ENCODE data around the gene ARHGEF18. TPM values are rescaled to one million over a fixed set of nuclear protein-coding genes. Genes with fewer than 3 reads are reported as not detected.

The ARHGEF18 gene
- total RNA-seq, 1 experiment from 2014 or later, result 77.4 TPM

- no peak overlapping the region for H2AFZ ChIP-seq
- H3K4me3 ChIP-seq, result no peak overlapping the region
- DNase-seq, result no peak
- no peaks in the 10 kb centered on the region for H3K9me2 ChIP-seq (ENCODE audit: insufficient read depth)
- no peaks in the 10 kb centered on the region; the same call in 1 of the 2 replicates for H4K20me1 ChIP-seq (ENCODE audit: insufficient read depth)
- BruUV-seq (replicated peaks), result no TSS peak
- no peaks in the 10 kb centered on the region for H3K79me2 ChIP-seq (ENCODE audit: low read depth)
- H3K9me3 ChIP-seq (ENCODE audit: insufficient read depth, low read depth), result no peaks in the 10 kb centered on the region
- no peak overlapping the region for H3K27ac ChIP-seq
- no peaks in the 10 kb centered on the region for H3K27me3 ChIP-seq (ENCODE audit: insufficient read depth, low read depth)
- H3K36me3 ChIP-seq (ENCODE audit: low read depth), result no peaks in the 10 kb centered on the region
- no peak overlapping the region for H3K4me2 ChIP-seq
- ChIA-PET POLR2A (ENCODE audit: unreplicated experiment) (no interaction called here), CTCF (interaction anchor here (0.6 kb wide), 1 partner anchor 98 kb away, joined by 5 read pairs; no protein-coding TSS in a partner anchor)
- TF ChIP-seq EZH2 (IDR thresholded peaks at IDR 0.05; ENCODE audit: low read depth), result no peak
- no peak for TF ChIP-seq CTCF (conservative IDR thresholded peaks at IDR 0.05)
- H3F3A ChIP-seq (ENCODE audit: insufficient read depth, low read depth), result peaks cover 11% of the 10 kb centered on the region
- intact Hi-C loops (cut with micrococcal nuclease; ENCODE audit: unreplicated experiment), result no loop called here
- H3K4me1 ChIP-seq (replicated peaks; ENCODE audit: insufficient read depth), result peaks cover 17% of the 10 kb centered on the region
Observed at GRCh38 chr19:7385062-7385461, 36.3 kb downstream of the ARHGEF18 start.

- ChIA-PET CTCF (interaction anchor here (0.7 kb wide), 1 partner anchor 77 kb away, joined by 5 read pairs; no protein-coding TSS in a partner anchor), POLR2A (ENCODE audit: unreplicated experiment) (interaction anchor here (0.6 kb wide), 1 partner anchor 243 kb away, joined by 15 read pairs; the partner anchor contains the start of genes PET100 and XAB2)
- H3K27ac ChIP-seq, result no peak overlapping the region
- H3K27me3 ChIP-seq (ENCODE audit: insufficient read depth, low read depth), result no peaks in the 10 kb centered on the region
- no TSS peak for BruUV-seq (replicated peaks)
- no peaks in the 10 kb centered on the region for H3K9me2 ChIP-seq (ENCODE audit: insufficient read depth)
- H3K4me3 ChIP-seq, result no peak overlapping the region
- no peaks in the 10 kb centered on the region for H3K9me3 ChIP-seq (ENCODE audit: insufficient read depth, low read depth)
- TF ChIP-seq EZH2 (IDR thresholded peaks at IDR 0.05; ENCODE audit: low read depth) (no peak), CTCF (conservative IDR thresholded peaks at IDR 0.05) (peak; percentile 47)
- no peaks in the 10 kb centered on the region; the same call in 1 of the 2 replicates for H4K20me1 ChIP-seq (ENCODE audit: insufficient read depth)
- no peak overlapping the region for H2AFZ ChIP-seq
- H3F3A ChIP-seq (ENCODE audit: insufficient read depth, low read depth), result peaks cover 23% of the 10 kb centered on the region
- H3K4me2 ChIP-seq, result peak overlapping the region; percentile 45
- peak; percentile 50 to 57 for DNase-seq
- no peaks in the 10 kb centered on the region for H3K36me3 ChIP-seq (ENCODE audit: low read depth)
- intact Hi-C loops (cut with micrococcal nuclease; ENCODE audit: unreplicated experiment), result no loop called here
- H3K4me1 ChIP-seq (replicated peaks; ENCODE audit: insufficient read depth), result peaks cover 30% of the 10 kb centered on the region
- H3K79me2 ChIP-seq (ENCODE audit: low read depth), result no peaks in the 10 kb centered on the region
Observed at GRCh38 chr19:7386308-7386707, 37.6 kb downstream of the ARHGEF18 start.

GRCh38 chr19:7386769-7387168 is 38.0 kb downstream of the ARHGEF18 start:
- Histone ChIP-seq H3K27me3 (ENCODE audit: insufficient read depth, low read depth) (no peaks in the 10 kb centered on the region), H3K79me2 (ENCODE audit: low read depth) (no peaks in the 10 kb centered on the region), H3K4me1 (replicated peaks; ENCODE audit: insufficient read depth) (peaks cover 34% of the 10 kb centered on the region), H2AFZ (no peak overlapping the region), H3K4me2 (no peak overlapping the region; the same call in 1 of the 2 replicates), H3K36me3 (ENCODE audit: low read depth) (no peaks in the 10 kb centered on the region), H3K27ac (no peak overlapping the region), H3F3A (ENCODE audit: insufficient read depth, low read depth) (peaks cover 28% of the 10 kb centered on the region), H3K4me3 (no peak overlapping the region), H4K20me1 (ENCODE audit: insufficient read depth) (no peaks in the 10 kb centered on the region; the same call in 1 of the 2 replicates), H3K9me3 (ENCODE audit: insufficient read depth, low read depth) (no peaks in the 10 kb centered on the region), H3K9me2 (ENCODE audit: insufficient read depth) (no peaks in the 10 kb centered on the region)
- BruUV-seq (replicated peaks), result no TSS peak
- intact Hi-C loops (cut with micrococcal nuclease; ENCODE audit: unreplicated experiment), result no loop called here
- DNase-seq, result no peak
- TF ChIP-seq CTCF (conservative IDR thresholded peaks at IDR 0.05), result no peak
- TF ChIP-seq EZH2 (IDR thresholded peaks at IDR 0.05; ENCODE audit: low read depth), result no peak
- ChIA-PET CTCF (interaction anchor here (0.7 kb wide), 1 partner anchor 77 kb away, joined by 5 read pairs; no protein-coding TSS in a partner anchor), POLR2A (ENCODE audit: unreplicated experiment) (interaction anchor here (0.6 kb wide), 1 partner anchor 243 kb away, joined by 15 read pairs; the partner anchor contains the start of genes PET100 and XAB2)
